ENCODE results near the gene EHF. TPM values are rescaled to one million over a fixed set of nuclear protein-coding genes. Genes with fewer than 3 reads are reported as not detected.

Gene EHF
- total and polyA plus RNA-seq, 9 of the 15 experiments (the other 6 are each of a cell fraction or from before 2014, with no cell fraction given) = 0.04 to 0.54 (median 0.37) TPM

- no peak for TF ChIP-seq UBTF (IDR thresholded peaks at IDR 0.05; ENCODE audit: borderline replicate concordance in 1 of 2, low read depth in 2 of 2, low read length in 2 of 2)
- TF ChIP-seq, protein P1, sequence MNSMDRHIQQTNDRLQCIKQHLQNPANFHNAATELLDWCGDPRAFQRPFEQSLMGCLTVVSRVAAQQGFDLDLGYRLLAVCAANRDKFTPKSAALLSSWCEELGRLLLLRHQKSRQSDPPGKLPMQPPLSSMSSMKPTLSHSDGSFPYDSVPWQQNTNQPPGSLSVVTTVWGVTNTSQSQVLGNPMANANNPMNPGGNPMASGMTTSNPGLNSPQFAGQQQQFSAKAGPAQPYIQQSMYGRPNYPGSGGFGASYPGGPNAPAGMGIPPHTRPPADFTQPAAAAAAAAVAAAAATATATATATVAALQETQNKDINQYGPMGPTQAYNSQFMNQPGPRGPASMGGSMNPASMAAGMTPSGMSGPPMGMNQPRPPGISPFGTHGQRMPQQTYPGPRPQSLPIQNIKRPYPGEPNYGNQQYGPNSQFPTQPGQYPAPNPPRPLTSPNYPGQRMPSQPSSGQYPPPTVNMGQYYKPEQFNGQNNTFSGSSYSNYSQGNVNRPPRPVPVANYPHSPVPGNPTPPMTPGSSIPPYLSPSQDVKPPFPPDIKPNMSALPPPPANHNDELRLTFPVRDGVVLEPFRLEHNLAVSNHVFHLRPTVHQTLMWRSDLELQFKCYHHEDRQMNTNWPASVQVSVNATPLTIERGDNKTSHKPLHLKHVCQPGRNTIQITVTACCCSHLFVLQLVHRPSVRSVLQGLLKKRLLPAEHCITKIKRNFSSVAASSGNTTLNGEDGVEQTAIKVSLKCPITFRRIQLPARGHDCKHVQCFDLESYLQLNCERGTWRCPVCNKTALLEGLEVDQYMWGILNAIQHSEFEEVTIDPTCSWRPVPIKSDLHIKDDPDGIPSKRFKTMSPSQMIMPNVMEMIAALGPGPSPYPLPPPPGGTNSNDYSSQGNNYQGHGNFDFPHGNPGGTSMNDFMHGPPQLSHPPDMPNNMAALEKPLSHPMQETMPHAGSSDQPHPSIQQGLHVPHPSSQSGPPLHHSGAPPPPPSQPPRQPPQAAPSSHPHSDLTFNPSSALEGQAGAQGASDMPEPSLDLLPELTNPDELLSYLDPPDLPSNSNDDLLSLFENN (IDR thresholded peaks at IDR 0.05; ENCODE audit: low read depth in 2 of 2, low read length in 2 of 2) = no peak
- no peak for TF ChIP-seq PYGO2 (tag; IDR thresholded peaks at IDR 0.05)
- TF ChIP-seq RFX5 (IDR thresholded peaks at IDR 0.05; ENCODE audit: low read depth, low read length) = no peak
- TF ChIP-seq ILK (tag; IDR thresholded peaks at IDR 0.05; ENCODE audit: borderline replicate concordance, low read depth) = no peak
- TF ChIP-seq TBP (optimal IDR thresholded peaks at IDR 0.05; ENCODE audit: low read depth, low read length) = no peak
- TF ChIP-seq PTTG1 (tag; IDR thresholded peaks at IDR 0.05; ENCODE audit: low read depth) = no peak
- TF ChIP-seq ZNF184 (CRISPR knock-in tag; IDR thresholded peaks at IDR 0.05) = no peak
- TF ChIP-seq CREB3 (tag; conservative IDR thresholded peaks at IDR 0.05; ENCODE audit: low read depth) = no peak
- TF ChIP-seq KDM5B (IDR thresholded peaks at IDR 0.05; ENCODE audit: insufficient replicate concordance, low read depth, low read length) = no peak
- no peak for TF ChIP-seq FOS (IDR thresholded peaks at IDR 0.05; ENCODE audit: extremely low read depth, insufficient read length)
- no peak for TF ChIP-seq HMG20B (CRISPR knock-in tag; IDR thresholded peaks at IDR 0.05)
- TF ChIP-seq CHD1 (IDR thresholded peaks at IDR 0.05; ENCODE audit: low read length) = no peak
- TF ChIP-seq NFYB (IDR thresholded peaks at IDR 0.05; ENCODE audit: extremely low read depth, insufficient read length) = no peak
- TF ChIP-seq ZNF780A (CRISPR knock-in tag; IDR thresholded peaks at IDR 0.05) = no peak
These were observed 1.8 kb upstream of the EHF start (continued) for GRCh38 chr11:34619062-34619516.

All from K562 (cell line).